GM21619 (cell line): Measurements from ENCODE around the gene NAP1L4.

Source experiments
- ATAC-seq: cut with Tn5 transposase; IDR thresholded peaks from one replicate; pipeline ENCODE4 v1.9.1; 2021; ENCODE audit not compliant: unreplicated experiment

Gene NAP1L4

DNA sequence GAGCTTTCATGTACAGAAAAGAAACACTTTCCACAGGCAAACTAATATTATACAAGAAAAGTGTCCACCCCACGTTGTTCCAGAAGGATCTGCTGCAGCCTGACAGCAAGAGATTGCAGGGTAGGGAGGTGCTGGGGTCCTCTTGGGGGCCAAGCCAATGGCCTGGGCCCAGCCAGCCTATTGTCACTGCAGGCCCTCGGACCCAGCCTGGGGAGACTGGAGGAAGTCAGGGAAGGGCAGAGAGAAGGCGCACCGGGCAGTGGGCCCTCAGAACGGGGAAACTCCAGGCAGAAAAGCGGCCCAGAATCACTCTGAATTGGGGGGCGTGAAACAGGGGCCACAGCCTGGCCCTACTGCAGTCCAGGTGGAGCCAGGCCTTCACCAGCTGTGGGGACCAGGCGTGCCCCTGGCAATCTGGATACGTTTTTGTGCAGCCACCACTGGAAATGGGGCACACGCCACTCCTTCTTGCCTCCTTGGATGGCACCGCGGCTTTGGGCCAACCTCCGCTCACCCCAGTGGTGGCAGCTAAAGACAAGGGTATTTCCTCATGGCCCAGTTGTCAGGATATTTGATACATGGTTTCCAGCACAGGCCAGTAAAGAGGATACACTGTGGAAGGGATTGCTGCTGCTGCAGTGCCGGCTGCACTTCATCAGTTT is 3.9 kb upstream of the NAP1L4 start:
- ATAC-seq, result no peak

DNA sequence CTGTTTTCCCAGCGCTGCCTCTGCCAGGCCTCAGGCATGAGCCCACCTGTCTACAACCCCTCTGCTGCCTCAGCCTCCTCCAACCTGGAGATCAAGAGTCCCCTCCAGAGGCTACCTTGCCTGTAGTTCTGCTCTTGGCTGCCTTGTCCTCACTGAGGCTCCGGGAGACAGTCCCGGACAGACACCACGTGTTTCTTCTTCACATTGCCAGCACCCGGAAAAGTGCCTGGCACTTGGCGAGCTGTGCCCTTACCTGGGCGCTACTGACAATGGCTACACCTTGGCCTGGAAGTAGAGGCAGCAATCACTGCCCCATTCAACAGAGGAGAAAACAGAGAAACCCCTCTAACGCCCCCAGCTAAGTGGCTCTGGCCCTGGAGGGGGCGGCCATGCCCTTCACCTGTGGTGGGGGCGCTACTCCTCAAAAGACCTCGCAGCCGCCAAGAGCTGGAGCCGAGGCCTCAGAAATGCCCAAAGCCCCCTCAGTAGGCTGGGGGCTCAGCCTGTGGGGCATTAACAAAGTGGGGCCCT is 3.0 kb upstream of the NAP1L4 start:
- ATAC-seq, result no peak

DNA sequence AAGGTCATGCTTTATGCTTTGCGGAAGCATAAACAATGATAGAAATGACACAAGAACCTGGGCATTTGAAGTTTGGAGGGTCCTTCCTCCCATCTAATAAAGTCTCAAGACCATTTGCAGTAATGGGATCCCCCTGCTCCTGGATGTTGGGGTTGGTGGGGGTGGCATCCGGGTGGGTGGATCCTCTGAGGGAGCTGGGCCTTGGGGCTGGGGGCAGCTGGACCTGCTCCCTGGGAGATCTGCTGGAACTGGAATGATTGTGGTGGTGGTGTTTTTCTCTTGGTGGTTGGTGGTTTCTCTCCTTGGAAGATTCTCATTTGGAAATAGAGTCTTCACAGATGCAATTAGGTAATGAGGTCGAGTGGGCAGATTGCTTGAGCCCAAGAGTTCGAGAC is 2.2 kb upstream of the NAP1L4 start:
- no peak for ATAC-seq

DNA sequence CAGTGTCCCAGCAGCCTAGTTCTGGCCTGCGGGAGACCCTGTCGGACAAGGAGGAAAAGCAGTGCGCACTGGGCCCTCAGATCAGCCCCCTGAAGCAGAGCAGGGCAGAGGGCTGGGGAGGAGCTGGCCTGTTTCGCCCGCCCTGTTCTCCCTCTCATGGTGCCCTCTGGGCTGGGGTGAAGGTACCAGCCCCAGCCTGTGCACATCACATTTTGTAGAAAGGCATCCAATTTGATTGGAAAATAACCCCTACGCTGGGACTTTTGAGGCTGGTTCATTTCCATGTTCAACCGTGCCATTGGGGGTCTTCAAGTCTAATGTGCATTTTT is 832 bp upstream of the NAP1L4 start:
- no peak for ATAC-seq

DNA sequence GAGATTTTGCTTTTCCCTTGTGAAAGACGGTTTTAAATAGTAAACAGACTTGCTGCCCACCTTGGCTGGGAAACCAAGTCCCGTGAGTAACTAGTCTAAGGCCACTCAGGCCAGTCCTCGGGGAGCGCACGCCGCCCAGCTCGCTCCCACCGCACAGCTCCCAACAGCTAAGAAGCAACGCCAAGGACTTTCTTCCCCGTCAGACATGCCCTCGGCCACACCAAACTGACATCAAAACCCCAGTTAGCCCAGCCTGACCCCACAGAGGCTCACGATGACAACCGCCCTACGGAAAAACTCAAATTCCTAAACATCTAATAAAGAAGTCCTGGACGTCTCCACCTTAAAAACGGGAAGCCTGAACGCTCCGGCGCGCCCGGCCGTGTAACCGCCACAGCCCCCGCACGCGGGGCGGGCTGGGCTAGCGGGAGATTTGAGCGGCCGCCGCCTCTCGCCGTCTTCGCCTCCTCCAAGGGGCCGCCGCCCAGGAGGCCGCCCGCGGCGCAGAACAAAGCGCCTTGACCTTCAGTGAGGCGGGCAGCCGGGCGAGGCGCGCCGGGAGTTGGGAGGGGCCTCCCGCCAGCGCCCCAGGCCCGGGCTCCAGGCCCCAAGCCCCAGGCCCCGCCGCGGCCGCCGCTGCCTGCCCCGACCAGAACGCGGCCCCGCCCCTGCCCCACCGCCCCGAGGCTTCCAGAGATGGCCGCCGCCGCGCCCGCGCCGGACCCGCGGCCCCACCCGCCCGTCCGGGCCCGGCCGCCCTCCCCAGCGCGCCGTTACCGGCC is 486 bp downstream of the NAP1L4 start:
- ATAC-seq, result peak; percentile 34

DNA sequence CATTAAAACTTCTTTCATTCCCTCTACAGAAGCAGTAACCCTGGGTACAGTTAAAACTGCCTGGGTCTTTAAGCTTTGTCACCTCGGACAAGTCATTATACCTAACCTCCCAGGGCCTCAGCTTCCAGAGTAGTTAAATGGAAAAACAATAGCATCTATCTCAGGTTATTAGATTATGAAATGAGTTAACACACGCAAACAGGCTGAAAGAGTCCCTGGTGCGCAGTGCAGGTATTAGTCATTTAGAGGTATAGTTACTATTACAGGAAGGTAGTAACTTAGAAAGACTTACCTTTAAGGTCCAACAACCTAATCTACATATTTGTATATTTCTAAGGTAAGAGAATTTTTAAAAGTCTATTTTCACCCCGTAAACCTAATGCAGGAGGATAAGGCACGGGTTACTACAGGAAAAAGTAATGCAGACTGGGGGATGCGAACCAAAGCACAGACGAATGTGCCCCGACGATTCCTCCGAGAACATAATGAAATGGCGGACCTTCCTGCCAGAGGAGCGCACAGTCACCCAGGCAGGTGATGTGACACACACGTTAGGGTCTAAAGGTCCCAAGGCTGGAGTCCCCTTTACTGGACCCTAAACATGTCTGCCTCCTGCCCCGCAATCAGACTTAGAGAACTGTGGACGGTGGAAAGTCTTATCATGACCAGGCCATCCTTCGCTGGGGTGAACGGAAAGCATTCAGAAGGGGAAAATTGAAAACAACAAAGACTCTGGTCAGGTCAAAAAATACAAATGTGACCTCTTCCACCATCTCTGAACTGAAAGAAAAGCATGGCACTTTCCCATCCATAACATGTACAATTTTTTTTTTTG is 1.3 kb downstream of the NAP1L4 start:
- ATAC-seq, result no peak

DNA sequence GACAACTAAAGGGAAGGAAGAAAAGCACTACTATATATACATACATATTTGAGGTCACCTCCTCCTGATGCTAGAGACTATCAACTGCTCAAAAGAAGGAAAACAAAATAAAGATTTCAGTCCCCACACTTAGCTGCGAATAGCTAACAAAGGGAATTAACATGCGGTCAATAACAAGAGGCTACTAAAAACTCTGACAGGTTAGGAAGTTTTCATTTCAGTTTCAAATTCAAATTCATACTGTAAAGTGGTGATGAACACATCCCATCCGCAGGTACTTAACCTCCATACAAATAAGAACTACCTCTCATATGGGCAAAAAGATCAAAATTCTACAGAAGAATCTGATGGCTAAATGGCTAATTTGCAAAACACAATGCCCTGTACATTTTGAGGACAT is 2.6 kb downstream of the NAP1L4 start:
- ATAC-seq, result no peak

DNA sequence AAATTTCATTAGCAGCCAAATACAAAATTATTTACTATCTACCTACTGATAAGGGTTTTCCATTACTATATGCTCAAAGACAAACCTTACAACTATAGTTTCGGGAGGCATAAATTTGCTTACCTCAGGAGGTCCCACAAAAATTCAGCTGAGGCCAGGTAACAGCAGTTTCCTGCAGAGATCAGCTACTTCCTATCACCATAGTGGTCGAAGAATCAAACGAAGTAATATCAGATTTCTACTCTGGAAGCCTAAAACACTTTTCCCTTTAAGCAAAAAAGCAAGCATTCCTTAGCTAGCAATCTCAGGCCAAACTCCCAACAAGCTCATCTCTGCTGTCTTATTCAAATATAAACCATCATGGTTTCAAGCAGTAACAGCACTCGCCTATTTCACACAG is 3.1 kb downstream of the NAP1L4 start:
- no peak for ATAC-seq

DNA sequence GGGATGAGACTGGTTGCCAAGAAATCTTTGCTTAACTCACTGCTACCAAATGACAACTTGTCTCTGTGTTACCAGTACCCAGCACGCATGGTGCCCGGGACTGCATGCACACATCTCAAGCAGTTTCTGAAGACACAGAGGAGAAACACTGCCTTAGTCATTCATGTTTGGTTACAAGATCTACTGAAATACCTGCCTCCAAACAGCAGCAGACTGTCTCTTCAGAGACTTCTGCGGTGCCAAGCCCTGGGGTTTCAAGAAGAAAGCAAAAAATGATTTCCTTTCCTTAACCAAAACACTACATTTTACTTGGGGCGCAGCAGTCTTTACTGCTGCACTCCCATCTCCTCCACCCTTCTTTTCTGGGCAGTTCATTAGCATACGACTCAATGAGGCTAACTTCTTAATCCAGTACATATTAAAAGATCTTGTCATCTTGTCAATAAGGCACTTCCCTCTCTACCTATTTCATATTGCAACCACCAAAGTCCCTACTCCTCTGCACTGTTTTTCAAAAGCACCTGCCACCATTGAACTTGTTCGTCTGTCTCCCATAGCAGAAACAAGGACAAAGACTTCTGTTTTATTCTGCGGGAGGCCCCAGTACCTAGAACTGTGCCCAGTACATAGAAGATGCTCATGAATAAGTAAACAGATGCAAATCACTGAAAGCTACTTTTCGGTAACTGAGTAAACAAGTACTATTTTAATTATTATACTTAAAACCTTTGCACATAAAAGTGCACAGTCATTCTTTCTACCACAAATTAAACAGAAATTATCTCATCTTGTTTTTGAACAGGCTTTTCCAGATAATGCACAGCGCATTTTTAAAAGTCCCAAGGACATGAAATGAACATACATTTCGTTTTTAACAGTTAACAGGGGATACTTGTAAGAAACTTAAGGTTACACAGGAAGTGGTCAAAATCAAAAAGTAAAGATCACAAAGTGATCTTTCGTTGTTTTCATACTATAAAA is 4.0 kb downstream of the NAP1L4 start:
- ATAC-seq, result no peak

DNA sequence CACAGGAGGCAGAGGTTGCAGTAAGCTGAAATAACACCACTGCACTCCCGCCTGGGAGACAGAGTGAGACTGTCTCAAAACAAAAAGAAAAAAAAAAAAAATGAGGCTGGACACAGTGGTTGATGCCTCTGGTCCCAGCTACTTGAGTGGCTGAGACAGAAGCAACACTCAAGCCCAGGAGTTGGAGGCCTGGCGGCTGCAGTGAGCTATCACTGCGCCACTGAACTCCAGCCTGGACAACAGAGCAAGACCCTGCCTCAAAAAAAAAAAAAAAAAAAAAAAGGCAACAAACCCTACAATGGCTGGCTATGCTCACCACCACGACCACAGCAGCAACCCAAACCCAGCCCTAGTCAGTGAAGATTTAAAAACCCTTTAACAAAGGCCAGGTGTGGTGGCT is 8.2 kb downstream of the NAP1L4 start:
- ATAC-seq, result no peak

DNA sequence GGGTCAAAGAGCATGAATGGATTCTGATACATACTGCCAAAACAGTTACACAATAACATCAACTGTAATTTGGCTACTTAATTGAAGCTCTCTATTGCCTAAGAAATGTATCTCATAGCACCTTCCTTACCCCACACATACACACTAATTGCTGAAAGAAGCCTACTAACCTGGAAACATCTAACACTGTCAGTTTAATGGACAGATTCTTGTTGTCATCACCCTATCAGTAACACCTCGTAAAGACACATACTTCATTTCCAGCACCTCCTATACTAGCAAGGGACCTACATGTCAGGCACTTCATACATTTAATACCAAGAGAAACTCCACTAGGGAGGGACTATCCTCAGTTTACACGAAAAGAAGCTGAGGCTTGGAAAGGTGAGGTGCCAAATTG is 9.9 kb downstream of the NAP1L4 start:
- ATAC-seq, result no peak

DNA sequence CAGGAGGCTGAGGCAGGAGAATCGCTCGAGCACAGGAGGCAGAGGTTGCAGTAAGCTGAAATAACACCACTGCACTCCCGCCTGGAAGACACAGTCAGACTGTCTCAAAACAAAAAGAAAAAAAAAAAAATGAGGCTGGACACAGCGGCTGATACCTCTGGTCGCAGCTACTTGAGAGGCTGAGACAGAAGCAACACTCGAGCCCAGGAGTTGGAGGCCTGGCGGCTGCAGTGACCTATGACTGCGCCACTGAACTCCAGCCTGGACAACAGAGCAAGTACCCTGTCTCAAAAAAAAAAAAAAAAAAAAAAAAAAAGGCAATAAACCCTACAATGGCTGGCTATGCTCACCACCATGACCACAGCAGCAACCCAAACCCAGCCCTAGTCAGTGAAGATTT is 11.0 kb downstream of the NAP1L4 start:
- no peak for ATAC-seq

DNA sequence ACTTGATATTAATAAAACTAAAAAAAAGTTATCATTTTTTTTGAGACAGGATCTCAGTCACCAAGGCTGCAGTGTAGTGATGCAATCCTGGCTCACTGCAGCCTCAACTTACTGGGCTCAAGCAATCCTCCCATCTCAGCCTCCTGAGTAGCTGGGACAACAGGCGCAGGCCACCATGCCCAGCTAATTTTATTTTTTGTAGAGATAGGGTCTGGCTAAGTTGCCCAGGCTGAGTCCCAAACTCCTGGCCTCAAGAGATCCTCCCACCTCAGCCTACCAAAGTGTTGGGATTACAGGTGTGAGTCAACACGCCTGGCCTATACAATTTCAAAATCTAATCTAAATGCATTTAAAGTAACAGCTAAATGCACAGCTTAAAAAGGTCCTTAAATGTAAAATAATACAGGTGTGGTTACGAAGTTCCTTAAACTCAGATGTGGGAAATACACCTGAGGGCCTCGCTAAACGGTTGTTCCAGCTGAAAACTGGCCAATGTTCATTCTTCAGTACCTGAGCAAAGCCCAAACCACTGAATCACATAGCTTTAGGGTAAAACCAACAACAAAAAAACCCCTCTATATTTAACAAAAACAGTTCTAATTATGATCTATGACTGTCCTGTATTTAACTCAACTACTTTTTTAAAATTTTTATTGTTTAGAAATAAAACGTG is 11.8 kb downstream of the NAP1L4 start:
- ATAC-seq, result no peak

DNA sequence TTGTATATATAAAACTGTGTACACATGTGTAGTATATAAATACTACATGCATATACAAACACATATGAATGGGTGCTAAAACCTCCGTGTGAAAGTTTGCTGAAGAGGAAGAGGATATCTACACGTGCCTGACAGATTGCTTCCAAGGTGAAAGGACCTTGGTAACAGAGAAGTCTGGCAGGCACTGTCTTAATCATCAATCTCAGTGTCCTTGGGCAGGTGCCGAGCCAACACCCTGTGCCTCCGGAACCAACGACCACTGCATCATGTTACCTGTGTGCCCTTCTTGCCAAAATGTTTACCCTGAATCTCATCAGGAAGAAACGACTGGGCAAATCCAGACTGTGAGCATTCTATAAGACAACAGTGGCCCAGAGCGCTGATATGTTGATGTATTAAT is 15.0 kb downstream of the NAP1L4 start:
- no peak for ATAC-seq

DNA sequence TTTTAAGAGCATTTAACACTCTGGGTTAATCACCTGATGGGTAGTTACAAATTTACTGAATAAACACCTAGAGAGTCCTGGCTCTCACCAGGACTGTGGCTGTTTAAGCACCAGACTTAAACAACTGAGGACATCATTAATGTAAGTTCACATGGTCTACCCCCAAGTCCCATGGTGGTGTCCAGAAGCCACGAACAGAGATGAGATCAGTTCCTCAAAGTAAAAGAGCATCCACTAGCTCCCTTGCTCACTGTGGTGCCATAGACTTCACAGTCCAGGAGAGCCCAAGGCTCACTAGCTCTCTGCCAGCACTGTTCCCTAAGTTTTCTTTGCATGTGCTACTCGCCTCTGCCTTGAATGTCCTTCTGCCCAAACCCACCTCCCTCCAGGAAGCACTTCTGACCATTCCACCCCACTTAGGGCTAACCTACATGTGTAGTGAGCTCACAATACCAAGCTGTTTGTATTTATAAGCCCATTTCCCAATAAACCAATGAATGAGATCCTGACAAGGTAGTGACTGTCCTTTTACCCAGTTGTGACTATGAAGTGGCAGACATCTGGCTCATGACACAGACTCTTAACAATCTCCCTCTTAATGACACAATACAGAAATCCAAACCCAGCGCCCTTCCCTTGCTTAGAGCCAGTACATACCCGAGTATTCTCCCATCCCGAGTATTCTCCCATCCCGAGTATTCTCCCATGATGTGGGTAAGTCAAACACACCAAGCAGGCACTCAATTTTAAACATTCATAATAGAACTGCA is 15.7 kb downstream of the NAP1L4 start:
- no peak for ATAC-seq

DNA sequence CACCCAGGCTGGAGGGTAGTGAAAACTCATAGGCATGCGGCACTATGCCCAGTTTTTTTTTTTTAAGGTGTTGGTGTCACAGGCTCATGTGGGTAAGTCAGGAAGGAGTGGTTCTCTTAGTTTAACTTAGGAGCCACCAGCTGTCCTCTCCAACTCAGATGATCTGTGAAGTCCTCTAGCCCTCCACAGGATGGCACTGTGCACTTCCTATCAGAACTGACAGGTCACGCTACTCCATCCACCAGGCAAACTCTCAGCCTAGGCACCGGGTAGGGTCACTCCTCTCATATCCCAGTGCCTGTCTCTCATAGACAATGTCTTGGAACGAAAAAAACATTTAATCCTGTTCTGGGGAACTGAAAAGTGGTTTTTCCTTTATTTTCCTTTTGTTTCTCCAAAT is 16.5 kb downstream of the NAP1L4 start:
- peak; percentile 45 for ATAC-seq

DNA sequence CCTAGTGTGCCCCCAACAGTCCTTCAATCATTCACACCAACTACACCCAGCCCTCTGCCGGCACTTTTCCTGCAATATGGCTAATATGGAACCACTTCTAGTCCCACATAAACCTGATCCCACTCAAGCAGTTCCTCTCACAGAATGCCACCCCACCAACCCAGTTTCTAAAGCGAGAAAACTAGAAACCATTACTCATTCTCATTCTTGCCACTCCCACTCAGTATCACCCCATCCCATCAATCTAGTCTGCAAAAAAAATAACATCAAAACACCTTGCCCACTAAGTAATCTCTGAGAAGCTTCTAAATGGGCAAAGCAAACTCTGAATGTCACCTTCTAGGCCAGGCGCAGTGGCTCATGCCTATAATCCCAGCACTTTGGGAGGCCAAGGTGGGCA is 17.9 kb downstream of the NAP1L4 start:
- no peak for ATAC-seq

DNA sequence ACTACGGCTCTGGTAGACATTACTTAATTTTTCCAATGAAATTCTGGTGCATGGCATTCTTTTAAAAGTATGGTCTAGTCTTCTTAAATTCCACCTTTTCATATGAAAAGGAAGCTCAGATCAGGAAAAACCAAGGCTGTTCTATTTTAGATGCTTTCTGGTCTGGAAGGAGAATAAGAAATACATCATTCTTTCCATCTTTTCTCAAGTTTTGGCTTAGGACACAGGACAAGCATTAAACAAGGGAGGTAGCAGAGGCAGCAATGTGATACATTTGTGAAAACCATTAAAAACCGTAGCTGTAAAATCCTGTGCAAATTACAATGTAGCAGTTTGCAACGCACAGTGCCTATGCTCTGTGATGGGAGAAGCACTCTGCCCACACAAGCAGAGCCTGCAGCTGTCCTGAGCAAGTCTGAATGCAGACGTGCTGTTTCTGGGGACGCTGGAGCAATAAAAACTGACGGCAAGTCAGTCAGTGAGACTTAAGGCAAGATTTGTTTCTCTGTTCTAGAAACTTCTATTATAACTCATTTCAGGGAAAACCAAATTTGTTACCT is 23.7 kb downstream of the NAP1L4 start:
- ATAC-seq, result no peak

DNA sequence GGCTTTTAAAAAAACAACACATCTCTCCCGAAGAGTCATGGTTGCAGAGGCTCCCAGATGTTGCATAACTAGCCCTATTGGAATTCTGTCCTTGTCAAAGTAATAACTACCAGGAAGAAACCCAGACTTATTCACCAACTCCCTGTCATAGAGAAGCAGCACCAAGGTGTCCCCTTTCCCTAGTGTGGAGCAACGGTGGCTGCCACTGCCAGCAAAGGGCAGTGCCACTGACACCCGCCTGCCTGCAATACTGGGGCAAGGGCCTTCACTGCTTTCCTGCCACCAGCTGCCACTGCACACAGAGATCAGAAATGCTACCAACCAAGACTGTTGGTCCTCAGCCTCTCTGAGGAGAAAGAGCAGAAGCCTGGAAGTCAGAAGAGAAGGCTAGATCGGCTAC is 27.3 kb downstream of the NAP1L4 start:
- ATAC-seq, result no peak
